ENCODE data around the gene PITRM1.

Gene PITRM1

DNA sequence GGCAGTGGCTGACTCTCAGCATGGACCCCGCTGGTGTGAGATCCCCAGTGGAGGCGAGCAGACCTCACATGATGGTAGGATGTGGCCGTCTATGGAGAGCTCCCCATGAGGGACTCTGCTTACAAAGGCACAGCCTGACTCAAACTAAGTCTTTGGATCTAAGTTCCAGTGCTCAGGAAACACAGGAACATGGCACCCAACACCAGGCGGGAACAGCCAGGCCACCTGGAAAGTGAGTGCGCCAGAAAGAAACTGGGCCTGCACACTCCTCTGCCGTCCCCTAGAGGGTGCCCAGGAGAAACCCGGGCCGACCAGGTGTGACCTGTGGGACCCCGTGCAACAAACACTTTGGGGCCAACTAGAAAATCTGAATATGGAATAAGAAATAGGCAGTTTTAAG is 10.0 kb downstream of the PITRM1 start:
- no peak for DNase-seq

DNA sequence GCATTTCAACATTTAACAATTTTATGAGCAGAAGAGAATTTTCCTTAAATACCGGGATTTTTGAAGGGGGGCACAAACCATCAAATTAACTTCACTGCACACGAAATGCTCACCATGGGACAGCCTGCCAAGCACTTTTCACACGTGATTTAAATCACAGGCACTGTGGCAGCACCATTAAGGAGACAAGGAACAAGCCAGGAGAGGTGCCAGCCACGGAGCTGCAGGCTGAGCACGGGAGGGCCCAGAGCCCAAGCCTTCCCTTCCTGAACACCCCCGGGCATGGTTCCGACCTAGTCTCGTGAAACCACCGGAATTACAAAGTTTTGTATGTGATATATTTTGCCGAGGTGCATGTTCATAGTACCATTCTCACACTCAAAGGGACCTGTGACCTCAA is 13.4 kb downstream of the PITRM1 start:
- DNase-seq = no peak

GRCh38 chr10:3154666-3155065 is 17.9 kb downstream of the PITRM1 start:
- DNase-seq = no peak

DNA sequence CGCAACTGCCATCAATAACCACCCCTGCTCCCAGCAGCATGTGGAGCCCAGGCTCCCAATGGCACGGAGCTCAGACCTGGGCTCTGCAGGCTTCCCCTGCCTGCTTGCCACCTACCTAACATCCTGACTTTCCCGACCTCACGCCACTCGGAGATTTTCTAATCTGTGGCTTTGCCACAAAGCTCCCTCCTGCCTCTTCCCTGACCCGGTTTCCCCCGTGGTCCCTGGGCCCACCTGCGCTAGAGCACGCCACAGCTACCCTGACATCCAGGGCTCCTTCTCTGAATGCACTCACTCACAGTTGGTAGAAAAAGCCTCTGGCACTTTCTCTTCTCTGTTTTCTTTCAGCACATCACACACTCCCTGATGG is 20.0 kb downstream of the PITRM1 start:
- DNase-seq = no peak

DNA sequence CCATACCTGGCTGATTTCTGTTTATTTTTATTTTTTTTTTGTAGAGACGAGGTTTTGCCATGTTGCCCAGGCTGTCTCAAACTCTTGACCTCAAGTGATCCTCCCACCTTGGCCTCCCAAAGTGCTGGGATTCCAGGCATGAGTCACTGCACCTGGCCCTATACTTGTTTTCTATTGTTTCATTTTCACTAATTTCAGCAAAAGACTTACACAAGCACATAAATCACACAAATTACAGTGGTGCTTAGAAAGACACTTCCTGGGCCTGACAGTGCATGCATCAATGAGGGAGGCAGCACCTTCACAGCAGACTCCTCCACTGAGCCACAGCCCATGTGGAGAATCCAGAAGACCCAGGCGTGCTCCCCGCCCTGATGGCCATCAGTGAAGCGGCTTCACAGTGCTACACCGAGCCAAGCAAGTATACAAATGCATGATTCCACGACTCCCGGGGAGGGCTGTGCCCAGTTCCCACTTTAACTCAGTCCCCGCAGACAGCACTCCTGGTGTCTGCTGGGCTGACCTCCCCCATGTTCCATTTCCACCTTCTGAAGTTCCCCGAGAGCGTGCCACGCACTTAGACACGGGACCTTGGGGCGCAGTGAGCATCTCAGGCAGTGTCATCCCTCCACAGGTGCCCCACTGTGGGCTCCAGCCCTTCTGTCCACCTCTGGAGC is 20.6 kb downstream of the PITRM1 start:
- DNase-seq = no peak

GRCh38 chr10:3150961-3151360 is 21.6 kb downstream of the PITRM1 start:
- DNase-seq = no peak

DNA sequence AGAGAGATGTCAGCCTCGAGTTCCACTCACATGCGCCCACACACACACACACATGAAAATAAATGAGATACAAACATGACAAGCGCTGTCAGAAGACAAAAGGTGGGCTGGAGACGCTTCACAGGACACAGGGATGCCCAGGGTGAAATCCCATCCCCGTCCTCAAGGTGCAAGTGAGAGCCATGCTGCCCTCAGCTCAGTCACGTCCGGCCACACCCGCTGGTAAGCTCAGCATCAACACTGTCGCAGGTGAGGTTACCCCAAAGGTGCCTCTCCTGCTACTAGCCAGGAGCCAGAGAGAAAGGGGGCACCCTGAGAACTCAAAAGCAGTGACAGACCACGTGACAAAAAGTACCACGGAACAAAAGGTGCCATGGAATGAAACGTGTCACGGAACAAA is 22.2 kb downstream of the PITRM1 start:
- no peak for DNase-seq

- no peak for DNase-seq
Observed at GRCh38 chr10:3149918-3150317, 22.7 kb downstream of the PITRM1 start.

DNA sequence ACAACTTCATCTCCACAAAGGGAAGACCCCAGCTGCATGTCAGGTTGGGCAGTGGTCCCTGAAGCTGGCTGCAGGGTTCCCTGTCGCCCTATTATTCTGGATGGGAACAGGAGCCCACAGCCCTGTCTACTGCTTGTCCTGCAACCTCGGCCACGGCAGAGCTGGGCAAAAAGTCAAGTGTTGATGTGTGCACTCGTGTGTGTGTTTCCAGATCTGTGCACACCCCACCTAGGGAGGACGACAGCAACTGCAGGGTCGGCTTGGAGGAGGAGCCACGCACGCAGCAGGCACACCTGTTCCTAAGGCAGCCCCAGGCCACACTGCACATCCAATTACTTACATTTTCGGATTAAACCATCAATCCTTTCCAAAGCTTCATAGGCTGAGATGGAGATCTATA is 23.6 kb downstream of the PITRM1 start:
- DNase-seq = no peak

GRCh38 chr10:3148041-3148440 is 24.5 kb downstream of the PITRM1 start:
- DNase-seq = no peak

DNA sequence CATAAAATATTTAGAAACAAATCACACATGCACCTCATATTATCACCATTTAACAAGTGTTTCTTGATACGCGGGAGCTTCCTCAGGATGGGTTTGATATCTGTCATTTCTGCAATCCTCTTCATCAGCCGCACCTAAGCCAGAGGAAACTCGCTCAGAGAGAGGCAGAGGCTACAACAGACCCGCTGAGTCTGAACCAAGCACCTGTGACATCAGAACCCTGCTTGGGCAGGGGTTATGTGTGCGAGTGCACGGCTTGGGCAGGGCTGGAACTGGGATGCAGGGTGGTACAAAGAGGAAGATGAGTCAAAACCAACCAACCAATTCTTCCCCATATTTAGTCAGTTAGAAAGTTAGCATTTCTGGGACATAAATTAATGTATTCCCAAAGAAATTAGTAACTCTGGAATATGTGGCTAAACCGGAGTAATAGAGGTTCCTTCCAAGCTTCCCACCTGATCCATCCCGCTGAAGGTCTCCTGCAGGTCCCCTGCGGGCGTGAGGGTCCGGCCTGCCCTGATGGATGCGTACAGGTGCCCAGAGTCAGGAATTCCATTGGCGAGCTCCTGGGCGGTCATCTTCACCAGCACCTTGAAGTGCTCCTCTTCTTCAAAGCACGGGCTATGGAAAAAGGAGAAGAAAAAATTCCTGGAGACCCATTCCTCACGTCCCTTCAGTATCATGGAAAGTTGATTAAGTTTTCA is 25.3 kb downstream of the PITRM1 start:
- no peak for DNase-seq

DNA sequence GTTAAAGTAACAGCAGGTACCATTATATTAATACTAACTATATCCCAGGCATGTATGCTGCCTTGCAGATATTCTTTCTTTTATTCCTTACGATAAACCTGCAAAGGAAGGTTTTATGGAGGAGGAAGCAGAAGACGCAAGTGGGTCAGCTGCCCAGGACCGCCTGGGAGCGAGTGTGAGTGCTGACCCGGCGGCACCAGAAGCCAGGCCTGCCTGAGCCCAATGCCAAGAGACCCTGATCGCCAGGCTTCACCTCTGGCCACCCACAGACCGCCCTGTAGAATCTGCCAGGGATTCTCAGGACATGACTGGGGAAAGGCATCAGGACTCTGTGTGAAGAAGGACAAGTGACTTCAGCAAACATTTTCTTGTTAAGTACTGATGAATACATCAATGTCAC is 26.3 kb downstream of the PITRM1 start:
- DNase-seq = no peak

- DNase-seq = no peak
Observed at GRCh38 chr10:3145366-3145765, 27.2 kb downstream of the PITRM1 start.

GRCh38 chr10:3143791-3144434 is 28.7 kb downstream of the PITRM1 start:
- DNase-seq = no peak

- DNase-seq = no peak
Observed at GRCh38 chr10:3143366-3143765, 29.2 kb downstream of the PITRM1 start.

- no peak for DNase-seq
Observed at GRCh38 chr10:3142146-3142875, 30.3 kb downstream of the PITRM1 start.

- no peak for DNase-seq
Observed at GRCh38 chr10:3141351-3142005, 31.1 kb downstream of the PITRM1 start.

- no peak for DNase-seq
Observed at GRCh38 chr10:3140280-3140679, 32.3 kb downstream of the PITRM1 start.

GRCh38 chr10:3139216-3139910 is 33.2 kb downstream of the PITRM1 start:
- DNase-seq = no peak

DNA sequence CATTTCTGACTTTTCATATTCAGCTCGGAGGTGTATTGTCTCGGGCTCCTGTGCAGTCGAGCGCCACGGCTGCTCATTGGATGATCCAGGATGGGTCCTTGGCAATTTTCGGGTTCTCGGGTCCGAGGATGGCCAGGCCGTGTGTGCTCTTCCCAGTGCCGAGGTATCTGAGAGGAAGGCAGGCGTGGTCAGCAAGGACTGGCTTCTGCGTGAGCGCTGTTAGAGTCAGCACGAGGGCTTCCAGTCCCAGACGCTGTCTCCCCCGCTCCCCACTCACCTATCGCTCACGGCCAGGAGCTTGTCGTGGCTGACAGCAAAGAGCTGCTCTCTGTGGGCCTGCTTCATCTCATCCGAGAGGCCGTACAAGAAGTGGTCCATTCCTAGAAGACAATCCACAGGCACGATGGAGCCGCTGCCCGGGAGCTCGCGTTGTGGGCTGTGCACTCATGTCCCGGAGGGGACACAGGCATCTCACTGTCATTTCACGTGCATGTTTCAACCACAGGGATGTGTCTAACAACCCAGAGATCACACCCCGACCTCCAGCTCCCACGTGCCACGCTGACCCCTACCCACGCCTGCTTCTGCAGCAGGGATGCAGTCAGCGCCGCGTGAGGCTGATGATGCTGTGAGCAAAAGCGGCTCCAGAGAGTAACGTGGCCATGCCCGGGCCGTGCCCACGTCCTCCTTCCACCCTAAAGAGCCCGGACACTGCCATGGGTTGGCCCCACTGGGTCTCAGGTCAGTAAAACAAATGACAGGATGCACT is 34.4 kb downstream of the PITRM1 start:
- DNase-seq = no peak

GRCh38 chr10:3136763-3137611 is 35.6 kb downstream of the PITRM1 start:
- DNase-seq = no peak

Measured in NCI-H446 treated with DMSO at 0.1 percent for 48 hours (cell line).